K562 (cell line): ENCODE results near the gene NIM1K. TPM values are rescaled to one million over a fixed set of nuclear protein-coding genes. Genes with fewer than 3 reads are reported as not detected.

Experiments used
- ATAC-seq: fragments of 200-7000 bp; cut with Tn5 transposase; 3 replicates; pipeline ENCODE4 v1.9.1; 2020; ENCODE audit warnings: moderate library complexity
- BruUV-seq: library from RNA; stranded (reverse); fragments of 400-500 nt; replicated peaks from 2 replicates; lab custom pipeline; 2021; lab: Mats Ljungman, UMichigan
- CTCF ChIA-PET: fragments of 300-600 bp; formaldehyde crosslinking; extraction: SDS; loops from one replicate; lab custom pipeline; 2021; ENCODE audit warnings: low intra/inter-chr PET ratio; lab: Yijun Ruan, JAX
- POLR2A ChIA-PET: fragments of 300-600, 350-650 bp; sonication (Branson Sonifier 250); formaldehyde crosslinking; extraction: SDS; loops from one replicate; lab custom pipeline; 2021; ENCODE audit warnings: antibody characterized with exemption, inconsistent platforms; lab: Yijun Ruan, JAX
- DNase-seq, 4 experiments: peaks; one replicate each; pipeline versions ENCODE4 v3.0.0 to v3.0.0-alpha.2; 2011 to 2018; ENCODE audit warnings: low spot score in 3 of 4, mixed read lengths in 3 of 4; ENCODE audit errors: extremely low read depth in 1 of 4
- FAIRE-seq: peaks from 2 replicates; lab custom pipeline; 2011; peaks lifted over from hg19 to GRCh38; lab: Jason Lieb, UNC
- H2AFZ ChIP-seq: 2 replicates; pipeline ENCODE4 v1.6.0; 2011; ENCODE audit warnings: low read depth, low read length, control low read depth, inconsistent platforms
- H3K27ac ChIP-seq: fragments of 200-600 bp; 3 replicates; pipeline ENCODE4 v1.8.0; 2011; ENCODE audit warnings: low read depth, mild to moderate bottlenecking, control low read depth, inconsistent platforms, low read length, moderate library complexity, mixed read lengths; ENCODE audit errors: extremely low read depth
- H3K27me3 ChIP-seq, 2 experiments: fragments of 300-600 bp in 1 of 2; 2 replicates in 1 of 2; 3 replicates in 1 of 2; pipeline versions ENCODE4 v1.6.0 to v1.8.0; 2011; ENCODE audit warnings: inconsistent platforms in 2 of 2, low read length in 2 of 2, mild to moderate bottlenecking in 1 of 2, mixed read lengths in 1 of 2, moderate library complexity in 1 of 2; ENCODE audit not compliant: control insufficient read depth in 2 of 2, insufficient read depth in 2 of 2
- H3K36me3 ChIP-seq: fragments of 300-600 bp; 3 replicates; pipeline ENCODE4 v1.8.0; 2011; ENCODE audit warnings: mild to moderate bottlenecking, low read length, inconsistent platforms; ENCODE audit not compliant: control insufficient read depth, insufficient read depth
- H3K4me1 ChIP-seq, 2 experiments: fragments of 200-600 bp in 1 of 2; replicated peaks in 1 of 2; 2 replicates in 1 of 2; 3 replicates in 1 of 2; pipeline versions ENCODE4 v1.5.1 to v1.8.0; 2011; ENCODE audit warnings: inconsistent platforms in 2 of 2, low read length in 2 of 2, mild to moderate bottlenecking in 1 of 2, mixed read lengths in 1 of 2, moderate library complexity in 1 of 2; ENCODE audit not compliant: control insufficient read depth in 2 of 2, insufficient read depth in 2 of 2
- H3K4me2 ChIP-seq: 2 replicates; pipeline ENCODE4 v1.6.1; 2011; ENCODE audit warnings: low read length, control low read depth, inconsistent platforms, mixed read lengths; ENCODE audit not compliant: insufficient read depth
- H3K4me3 ChIP-seq: fragments of 200-600 bp; sonication (generic), shearing (Covaris generic); 2 replicates; pipeline ENCODE4 v1.5.1; 2016; ENCODE audit warnings: control low read depth, inconsistent platforms
- H3K79me2 ChIP-seq: fragments of 200-600 bp; 3 replicates; pipeline ENCODE4 v1.8.0; 2011; ENCODE audit warnings: low read length, inconsistent platforms; ENCODE audit not compliant: control insufficient read depth, insufficient read depth
- H3K9ac ChIP-seq, 2 experiments: 2 replicates each; pipeline versions ENCODE4 v1.6.0 to v1.6.1; 2011; ENCODE audit warnings: low read depth in 2 of 2, low read length in 2 of 2, control low read depth in 1 of 2, inconsistent platforms in 1 of 2, mild to moderate bottlenecking in 1 of 2, mixed read lengths in 1 of 2; ENCODE audit not compliant: insufficient read depth in 1 of 2
- H3K9me1 ChIP-seq: one replicate; pipeline ENCODE4 v1.6.0; 2011; ENCODE audit warnings: inconsistent platforms, mild to moderate bottlenecking, low read length, moderate library complexity; ENCODE audit not compliant: control insufficient read depth, insufficient read depth
- H3K9me3 ChIP-seq: replicated peaks from 2 replicates; pipeline ENCODE4 v1.5.1; 2011; ENCODE audit warnings: low read depth, low read length, inconsistent platforms; ENCODE audit not compliant: control insufficient read depth, insufficient read depth
- H4K20me1 ChIP-seq: replicated peaks from 2 replicates; pipeline ENCODE4 v1.6.1; 2011; ENCODE audit warnings: low read length, inconsistent platforms, mixed read lengths; ENCODE audit not compliant: control insufficient read depth, insufficient read depth
- AFF1 ChIP-seq, 2 experiments: fragments of 450-650 bp; IDR thresholded peaks; 2 replicates each; pipeline ENCODE4 v1.6.1; 2018; ENCODE audit warnings: mild to moderate bottlenecking in 2 of 2, low read depth in 1 of 2; ENCODE audit not compliant: partially characterized antibody in 2 of 2
- ARID3B ChIP-seq: fragments of 250-450 bp; sonication (Bioruptor Pico); IDR thresholded peaks from 2 replicates; pipeline ENCODE4 v1.4.0; 2020; ENCODE audit warnings: borderline replicate concordance
- CBX3 ChIP-seq, 2 experiments: IDR thresholded peaks; 1 replicate in 1 of 2; 2 replicates in 1 of 2; pipeline ENCODE4 v1.6.1; 2012; ENCODE audit warnings: inconsistent platforms in 2 of 2, low read length in 2 of 2, borderline replicate concordance in 1 of 2, control low read depth in 1 of 2
- GATA2 ChIP-seq: sonication (generic); formaldehyde crosslinking; IDR thresholded peaks from 2 replicates; pipeline ENCODE4 v1.4.0; 2020; ENCODE audit warnings: mild to moderate bottlenecking, missing genetic modification reagents
- HMGN3 ChIP-seq: IDR thresholded peaks from 2 replicates; pipeline ENCODE4 v1.6.1; 2011; ENCODE audit warnings: borderline replicate concordance, low read depth, mild to moderate bottlenecking, mixed read lengths, low read length; ENCODE audit not compliant: insufficient read length; ENCODE audit errors: extremely low read depth
- KLF1 ChIP-seq: fragments of 450-650 bp; IDR thresholded peaks from 2 replicates; pipeline ENCODE4 v1.6.1; 2016; ENCODE audit warnings: missing genetic modification characterization, missing compliant biosample characterization
- PURB ChIP-seq: sonication (generic); formaldehyde crosslinking; IDR thresholded peaks from 2 replicates; pipeline ENCODE4 v1.9.0; 2021; ENCODE audit warnings: low read depth, mild to moderate bottlenecking, missing genetic modification reagents
- SRSF7 ChIP-seq: fragments of 200-400 bp; formaldehyde crosslinking; optimal IDR thresholded peaks from 2 replicates; pipeline ENCODE3; 2017; ENCODE audit warnings: mild to moderate bottlenecking, low read depth, low read length
- THAP12 ChIP-seq: fragments of 250-450 bp; sonication (Bioruptor Pico); IDR thresholded peaks from 2 replicates; pipeline ENCODE4 v1.9.0; 2021; ENCODE audit warnings: mild to moderate bottlenecking, inconsistent platforms
- ZNF274 ChIP-seq: IDR thresholded peaks from 2 replicates; pipeline ENCODE4 v1.6.1; 2011; ENCODE audit warnings: low read depth, mild to moderate bottlenecking, low read length, moderate library complexity, borderline replicate concordance
- WGBS: fragments of 100-300 bp; shearing (Covaris generic); methylation state at CpG from one replicate; pipeline ENCODE4 v1.1.6; 2016; ENCODE audit warnings: low coverage, mixed read lengths; ENCODE audit not compliant: insufficient coverage; ENCODE audit errors: missing lambda C conversion rate; 5-methylcytosine and 5-hydroxymethylcytosine counted together
- in situ Hi-C: fragments of 300-500 bp; cut with MboI; formaldehyde crosslinking; loops from 4 replicates; pipeline ENCODE4 v1.15.0; 2018; ENCODE audit warnings: inconsistent platforms, mixed read lengths
- intact Hi-C: fragments of 100-400 bp; cut with micrococcal nuclease; formaldehyde crosslinking; loops from 2 replicates; pipeline ENCODE4 v1.14.2; 2022
- polyA plus RNA-seq, 8 experiments: library from polyadenylated mRNA; depleted of rRNA in 4 of 8; stranded (reverse) in 5 of 8; unstranded in 3 of 8; fragments of >200 nt; fragmentation: Nextera tagmentation in 2 of 8; fragmentation: Illumina TruSeq in 1 of 8; extraction: Ambion mirVana in 2 of 8; extraction: Trizol in 1 of 8; gene quantifications; 2 replicates each; pipeline versions ENCODE4 v1.2.1 to v1.2.3, GENCODE V29; 2011 to 2014; ENCODE audit warnings: inconsistent platforms in 1 of 8, missing spikeins in 1 of 8
- total RNA-seq, 7 experiments: library from RNA; depleted of rRNA in 6 of 7; stranded (reverse); fragments of >200 nt in 6 of 7; fragmentation: Illumina TruSeq in 2 of 7; extraction: Trizol in 2 of 7; gene quantifications; 2 replicates each; pipeline versions ENCODE4 v1.2.1 to v1.2.3, GENCODE V29; 2011 to 2021; ENCODE audit warnings: low replicate concordance in 1 of 7

The NIM1K gene
- total and polyA plus RNA-seq, 9 of the 15 experiments (the other 6 are each of a cell fraction or from before 2014, with no cell fraction given): 0.03 to 0.34 (median 0.08) TPM; not detected in 3

GRCh38 chr5:43244823-43245565 lies 53.0 kb downstream of the NIM1K start (continued):
- TF ChIP-seq THAP12: no peak
- no peak for TF ChIP-seq GATA2 (CRISPR knock-in tag)
- no peak for TF ChIP-seq PURB (CRISPR knock-in tag)
- TF ChIP-seq KLF1 (tag): no peak
- no peak for TF ChIP-seq ZNF274

GRCh38 chr5:43245724-43246385 lies 53.8 kb downstream of the NIM1K start:
- no peak overlapping the region for H3K27ac ChIP-seq
- no peak for TF ChIP-seq HMGN3
- no peak for TF ChIP-seq ARID3B
- TF ChIP-seq SRSF7: no peak
- TF ChIP-seq CBX3 (IDR thresholded peaks at IDR 0.05; ENCODE audit: borderline replicate concordance in 1 of 2, low read length in 2 of 2): no peak
- no peak for TF ChIP-seq AFF1 (IDR thresholded peaks at IDR 0.05; ENCODE audit: low read depth in 1 of 2, partially characterized antibody in 2 of 2)

More at GRCh38 chr5:43245724-43246385, 53.8 kb downstream of the NIM1K start:
- peaks cover 6 to 22% of the 10 kb centered on the region in 2 experiments; a peak in 4 of 5 replicates for H3K27me3 ChIP-seq
- H3K4me1 ChIP-seq: no peaks in the 10 kb centered on the region; a peak in 1 of 5 replicates
- ATAC-seq (no peak; the same call in 2 of the 3 replicates), FAIRE-seq (no peak), DNase-seq (no peak)
- ChIA-PET POLR2A (interaction anchor here (1.2 kb wide), 1 partner anchor 25 kb away, joined by 3 read pairs; no protein-coding TSS in a partner anchor), CTCF (no interaction called here)
- H3K4me2 ChIP-seq: no peak overlapping the region; the same call in 1 of the 2 replicates
- H2AFZ ChIP-seq: peak overlapping the region; percentile 47
- intact Hi-C loops (no loop called here), in situ Hi-C loops (no loop called here)
- 0 out of 4 replicates have a peak overlapping the region, but pooled peaks of 1 of the 2 experiments have one; percentile 8 for H3K9ac ChIP-seq
- no peaks in the 10 kb centered on the region for H3K36me3 ChIP-seq
- WGBS: 31% methylated on average over 19 of the region's 19 CpGs
- no peaks in the 10 kb centered on the region for H3K9me1 ChIP-seq
- H3K79me2 ChIP-seq: no peaks in the 10 kb centered on the region
- BruUV-seq: no TSS peak
- no peaks in the 10 kb centered on the region for H4K20me1 ChIP-seq
- H3K4me3 ChIP-seq: no peak overlapping the region
- H3K9me3 ChIP-seq: no peaks in the 10 kb centered on the region
